Measurements from ENCODE around the gene KATNAL1. TPM values are rescaled to one million over a fixed set of nuclear protein-coding genes. Genes with fewer than 3 reads are reported as not detected.

The KATNAL1 gene
- total RNA-seq, 1 experiment from 2014 or later, result 11.2 TPM

GRCh38 chr13:30153545-30154426 is 153.6 kb downstream of the KATNAL1 start:
- Histone ChIP-seq H3K56ac (ENCODE audit: insufficient read length, low read depth, low read length) (no peak overlapping the region), H3K9ac (ENCODE audit: extremely low read depth, insufficient read length, low read length) (no peak overlapping the region), H3K14ac (ENCODE audit: insufficient read depth, low read length) (no peak overlapping the region), H3K23ac (ENCODE audit: insufficient read length, low read depth, low read length) (no peak overlapping the region), H2BK12ac (ENCODE audit: insufficient read length, low read depth, low read length) (no peak overlapping the region), H2AK5ac (ENCODE audit: insufficient read length, low read length) (no peak overlapping the region), H4K91ac (ENCODE audit: insufficient read length, low read depth, low read length) (no peak overlapping the region), H3K4me1 (ENCODE audit: insufficient read depth, low read length) (peaks cover 4% of the 10 kb centered on the region; the same call in 1 of the 2 replicates), H4K5ac (ENCODE audit: insufficient read length, low read depth, low read length) (no peak overlapping the region), H2BK15ac (ENCODE audit: low read depth, low read length) (no peak overlapping the region), H3K18ac (ENCODE audit: insufficient read length, low read depth, low read length) (no peak overlapping the region), H3K9me3 (ENCODE audit: control insufficient read depth, low read depth, low read length) (no peaks in the 10 kb centered on the region), H3K4me2 (ENCODE audit: insufficient read depth, insufficient read length, low read length) (no peak overlapping the region), H2AFZ (ENCODE audit: low read length) (no peak overlapping the region), H3T11ph (ENCODE audit: low read length) (no peak overlapping the region), H2BK5ac (ENCODE audit: insufficient read length, low read length) (no peak overlapping the region), H3K79me1 (ENCODE audit: insufficient read depth, low read depth, low read length, poor library complexity, severe bottlenecking) (no peaks in the 10 kb centered on the region), H4K20me1 (ENCODE audit: control insufficient read depth, insufficient read depth, insufficient read length) (no peaks in the 10 kb centered on the region), H2BK20ac (ENCODE audit: low read depth, low read length, poor library complexity, severe bottlenecking) (no peak overlapping the region), H3K23me2 (ENCODE audit: insufficient read length, low read depth, low read length, poor library complexity, severe bottlenecking) (no peaks in the 10 kb centered on the region), H3K27ac (ENCODE audit: insufficient read length, low read depth, low read length) (no peak overlapping the region), H3K79me2 (ENCODE audit: insufficient read depth, low read length) (no peaks in the 10 kb centered on the region), H2BK120ac (ENCODE audit: low read depth, low read length, poor library complexity, severe bottlenecking) (no peak overlapping the region), H4K8ac (replicated peaks; ENCODE audit: insufficient read length, low read depth, low read length) (no peak overlapping the region), H3K4ac (ENCODE audit: low read depth, low read length) (no peak overlapping the region), H3K27me3 (ENCODE audit: insufficient read depth, low read length) (no peaks in the 10 kb centered on the region)
- peaks cover 5 to 6% of the 10 kb centered on the region in 2 experiments; a peak in 2 of 5 replicates for H3K9me3 Mint-ChIP-seq
- H3K27ac Mint-ChIP-seq, result peak overlapping the region in 1 of 3 experiments; percentile 32; a peak in 2 of 7 replicates
- peak; percentile 55 for DNase-seq
- no peak overlapping the region for H3K4me3 Mint-ChIP-seq
- H3K4me1 Mint-ChIP-seq, result peaks cover 14% of the 10 kb centered on the region in 2 experiments
- no CpG with 5 or more reads among the region's 35 CpGs for WGBS (ENCODE audit: extremely low coverage, insufficient read length, low lambda C conversion rate)
- peaks cover 0 to 6% (median 0%) of the 10 kb centered on the region in 3 experiments; a peak in 4 of 7 replicates for H3K36me3 Mint-ChIP-seq (ENCODE audit: insufficient read depth in 1 of 3, low read depth in 3 of 3)
- no peak for TF ChIP-seq CTCF (conservative IDR thresholded peaks at IDR 0.05)
- H3K27me3 Mint-ChIP-seq (ENCODE audit: low read depth), result no peaks in the 10 kb centered on the region; the same call in 1 of the 2 replicates

Other genes starting within 250 kb of the KATNAL1 start
- gene UBE2L5, start 114.9 kb upstream of the KATNAL1 start, total RNA-seq (2021), result 0.20 TPM in 1 of 2 replicates, not detected in the other
- gene HMGB1, start 158.4 kb upstream of the KATNAL1 start, total RNA-seq (2021), result 682 and 688 TPM in 2 replicates